H1 (cell line): ENCODE data around the gene WDR26. TPM values are rescaled to one million over a fixed set of nuclear protein-coding genes. Genes with fewer than 3 reads are reported as not detected.

Source experiments
- CTCF ChIA-PET: fragments of 300-600 bp; sonication (Branson Sonifier 250); formaldehyde crosslinking; loops from one replicate; lab custom pipeline; 2021; ENCODE audit not compliant: partially characterized antibody; lab: Charles Lee
- POLR2A ChIA-PET: fragments of 300-600 bp; sonication (Branson Sonifier 250); formaldehyde crosslinking; loops from one replicate; lab custom pipeline; 2021; ENCODE audit warnings: inconsistent platforms; ENCODE audit not compliant: partially characterized antibody; lab: Charles Lee
- DNase-seq, 2 experiments: peaks; one replicate each; pipeline versions ENCODE4 v3.0.0 to v3.0.0-alpha.2; 2010 to 2022; ENCODE audit warnings: low spot score in 2 of 2, low read depth in 1 of 2, mixed read lengths in 1 of 2
- FAIRE-seq: peaks from 2 replicates; lab custom pipeline; 2011; peaks lifted over from hg19 to GRCh38; lab: Jason Lieb, UNC
- H2AFZ ChIP-seq: 2 replicates; pipeline ENCODE4 v1.8.1; 2012; ENCODE audit warnings: low read length, inconsistent platforms
- H2AK5ac ChIP-seq: 2 replicates; pipeline ENCODE4 v1.6.1; 2013; ENCODE audit warnings: low read depth, low read length
- H2BK120ac ChIP-seq: replicated peaks from 2 replicates; pipeline ENCODE3; 2013; ENCODE audit warnings: low read depth, low read length, inconsistent platforms
- H2BK12ac ChIP-seq: 2 replicates; pipeline ENCODE4 v1.6.1; 2013; ENCODE audit warnings: low read depth, low read length
- H2BK15ac ChIP-seq: 2 replicates; pipeline ENCODE4 v1.6.1; 2013; ENCODE audit warnings: low read length
- H2BK20ac ChIP-seq: 2 replicates; pipeline ENCODE4 v1.6.1; 2013; ENCODE audit warnings: low read length
- H2BK5ac ChIP-seq: 2 replicates; pipeline ENCODE4 v1.6.1; 2013; ENCODE audit warnings: low read depth, low read length
- H3K14ac ChIP-seq: 2 replicates; pipeline ENCODE4 v1.6.1; 2013; ENCODE audit warnings: inconsistent platforms; ENCODE audit not compliant: insufficient read length
- H3K18ac ChIP-seq: 2 replicates; pipeline ENCODE4 v1.6.1; 2013; ENCODE audit warnings: low read length; ENCODE audit errors: extremely low read depth
- H3K23ac ChIP-seq: 2 replicates; pipeline ENCODE4 v1.6.1; 2013; ENCODE audit warnings: inconsistent platforms; ENCODE audit not compliant: insufficient read length
- H3K23me2 ChIP-seq: 2 replicates; pipeline ENCODE4 v1.6.1; 2013; ENCODE audit warnings: low read depth, low read length
- H3K27ac ChIP-seq: 2 replicates; pipeline ENCODE4 v1.6.1; 2011; ENCODE audit warnings: low read depth, low read length, inconsistent platforms
- H3K27me3 ChIP-seq, 4 experiments: replicated peaks in 1 of 4; 1 replicate in 1 of 4; 2 replicates in 3 of 4; pipeline versions ENCODE4 v1.6.1 to v1.8.1; 2011 to 2013; ENCODE audit warnings: low read length in 3 of 4, mild to moderate bottlenecking in 3 of 4, inconsistent platforms in 2 of 4, mixed read lengths in 2 of 4, moderate library complexity in 1 of 4; ENCODE audit not compliant: control insufficient read depth in 3 of 4, insufficient read depth in 3 of 4; ENCODE audit errors: extremely low read depth in 1 of 4
- H3K36me3 ChIP-seq, 4 experiments: 2 replicates each; pipeline versions ENCODE4 v1.6.1 to v1.8.1; 2011 to 2013; ENCODE audit warnings: mild to moderate bottlenecking in 4 of 4, low read length in 3 of 4, moderate library complexity in 2 of 4, control low read depth in 1 of 4, inconsistent platforms in 1 of 4; ENCODE audit not compliant: insufficient read depth in 4 of 4, control insufficient read depth in 2 of 4
- H3K4ac ChIP-seq: replicated peaks from 2 replicates; pipeline ENCODE3; 2013; ENCODE audit warnings: low read length, low read depth, mixed read lengths, inconsistent platforms; ENCODE audit not compliant: insufficient read length
- H3K4me1 ChIP-seq, 4 experiments: replicated peaks in 1 of 4; 1 replicate in 1 of 4; 2 replicates in 3 of 4; pipeline versions ENCODE4 v1.6.1 to v1.8.1; 2011 to 2013; ENCODE audit warnings: low read length in 3 of 4, inconsistent platforms in 2 of 4, mixed read lengths in 1 of 4; ENCODE audit not compliant: insufficient read depth in 4 of 4, control insufficient read depth in 3 of 4
- H3K4me2 ChIP-seq, 2 experiments: 2 replicates each; pipeline versions ENCODE4 v1.6.1 to v1.8.1; 2011 to 2013; ENCODE audit warnings: low read depth in 2 of 2, low read length in 2 of 2, control low read depth in 1 of 2, inconsistent platforms in 1 of 2, mild to moderate bottlenecking in 1 of 2; ENCODE audit not compliant: insufficient read depth in 1 of 2
- H3K4me3 ChIP-seq, 4 experiments: fragments of 200-600, 300-600 bp in 1 of 4; sonication (generic), shearing (Covaris generic), sonication (Bioruptor Twin) in 1 of 4; 2 replicates each; pipeline versions ENCODE4 v1.5.1 to v1.8.1; 2011 to 2016; ENCODE audit warnings: low read length in 4 of 4, low read depth in 3 of 4, control low read depth in 2 of 4, inconsistent platforms in 2 of 4, mild to moderate bottlenecking in 2 of 4, mixed read lengths in 1 of 4, moderate library complexity in 1 of 4; ENCODE audit not compliant: insufficient read depth in 2 of 4; ENCODE audit errors: extremely low read depth in 1 of 4
- H3K56ac ChIP-seq: replicated peaks from 2 replicates; pipeline ENCODE3; 2013; ENCODE audit warnings: low read depth, mild to moderate bottlenecking, mixed read lengths, low read length, inconsistent platforms; ENCODE audit not compliant: insufficient read length
- H3K79me1 ChIP-seq: 2 replicates; pipeline ENCODE4 v1.6.1; 2013; ENCODE audit warnings: low read depth, low read length, control low read depth
- H3K79me2 ChIP-seq, 2 experiments: 2 replicates each; pipeline versions ENCODE4 v1.6.1 to v1.8.1; 2012 to 2013; ENCODE audit warnings: low read length in 2 of 2, mild to moderate bottlenecking in 2 of 2, inconsistent platforms in 1 of 2; ENCODE audit not compliant: insufficient read depth in 2 of 2, control insufficient read depth in 1 of 2
- H3K9ac ChIP-seq, 4 experiments: replicated peaks in 1 of 4; 1 replicate in 1 of 4; 2 replicates in 3 of 4; pipeline versions ENCODE4 v1.6.1 to v1.8.1; 2011 to 2013; ENCODE audit warnings: low read depth in 3 of 4, low read length in 3 of 4, control low read depth in 2 of 4, mild to moderate bottlenecking in 2 of 4, moderate library complexity in 2 of 4, inconsistent platforms in 1 of 4; ENCODE audit errors: extremely low read depth in 1 of 4
- H3K9me3 ChIP-seq, 2 experiments: 2 replicates each; pipeline versions ENCODE4 v1.6.1 to v1.8.1; 2012 to 2013; ENCODE audit warnings: mild to moderate bottlenecking in 2 of 2, moderate library complexity in 2 of 2, control low read depth in 1 of 2, inconsistent platforms in 1 of 2, low read depth in 1 of 2, low read length in 1 of 2, mixed read lengths in 1 of 2; ENCODE audit not compliant: insufficient read depth in 2 of 2
- H4K20me1 ChIP-seq, 2 experiments: replicated peaks in 1 of 2; 2 replicates each; pipeline versions ENCODE3 to v1.8.1; 2011 to 2013; ENCODE audit warnings: inconsistent platforms in 2 of 2, low read length in 2 of 2, mild to moderate bottlenecking in 1 of 2; ENCODE audit not compliant: insufficient read depth in 2 of 2, control insufficient read depth in 1 of 2
- H4K5ac ChIP-seq: 2 replicates; pipeline ENCODE4 v1.6.1; 2013; ENCODE audit warnings: low read length, low read depth, mixed read lengths, inconsistent platforms; ENCODE audit not compliant: insufficient read length
- H4K8ac ChIP-seq: 2 replicates; pipeline ENCODE4 v1.8.0; 2013; ENCODE audit warnings: mild to moderate bottlenecking, moderate library complexity, low read length, inconsistent platforms; ENCODE audit not compliant: insufficient read depth; ENCODE audit errors: extremely low read depth
- H4K91ac ChIP-seq: replicated peaks from 2 replicates; pipeline ENCODE3; 2013; ENCODE audit warnings: low read length, mixed read lengths, inconsistent platforms; ENCODE audit not compliant: insufficient read length
- CHD1 ChIP-seq: IDR thresholded peaks from 2 replicates; pipeline ENCODE4 v1.6.1; 2012; ENCODE audit warnings: low read depth, low read length, improper control_type of control experiment
- EGR1 ChIP-seq: IDR thresholded peaks from 2 replicates; pipeline ENCODE4 v1.6.1; 2011; ENCODE audit warnings: low read depth, low read length, borderline replicate concordance
- GABPA ChIP-seq: IDR thresholded peaks from 2 replicates; pipeline ENCODE4 v1.6.1; 2011; ENCODE audit warnings: mild to moderate bottlenecking, low read length, moderate library complexity, borderline replicate concordance; ENCODE audit not compliant: insufficient read depth
- POLR2AphosphoS5 ChIP-seq: IDR thresholded peaks from 2 replicates; pipeline ENCODE4 v1.6.1; 2011; ENCODE audit warnings: low read depth, low read length
- POU5F1 ChIP-seq: IDR thresholded peaks from 2 replicates; pipeline ENCODE4 v1.6.1; 2011; ENCODE audit warnings: low read depth, mild to moderate bottlenecking, low read length, moderate library complexity
- SIX5 ChIP-seq: IDR thresholded peaks from 2 replicates; pipeline ENCODE4 v1.6.1; 2011; ENCODE audit warnings: mild to moderate bottlenecking, low read depth, low read length
- TBP ChIP-seq: IDR thresholded peaks from 2 replicates; pipeline ENCODE4 v1.6.1; 2011; ENCODE audit warnings: low read depth, low read length, improper control_type of control experiment
- WGBS, 2 experiments: shearing (Covaris generic) in 1 of 2; methylation state at CpG; one replicate each; pipeline versions ENCODE4 v1.1.6 to v1.1.7; 2013 to 2015; ENCODE audit warnings: low lambda C conversion rate in 2 of 2, mixed read lengths in 2 of 2, inconsistent platforms in 1 of 2, low coverage in 1 of 2, missing lambda C conversion rate in 1 of 2; ENCODE audit not compliant: insufficient replicate concordance in 2 of 2, insufficient coverage in 1 of 2, insufficient read length in 1 of 2; ENCODE audit errors: extremely low coverage in 1 of 2, missing lambda C conversion rate in 1 of 2; 5-methylcytosine and 5-hydroxymethylcytosine counted together
- polyA plus RNA-seq, 7 experiments: library from polyadenylated mRNA; depleted of rRNA in 3 of 7; stranded (reverse) in 5 of 7; unstranded in 2 of 7; fragments of >200 nt in 5 of 7; fragments of 200-250 nt in 2 of 7; gene quantifications; 1 replicate in 5 of 7; 2 replicates in 1 of 7; 4 replicates in 1 of 7; pipeline versions ENCODE4 v1.2.1 to v1.2.3, GENCODE V29; 2011 to 2013; ENCODE audit warnings: missing spikeins in 2 of 7, mixed read lengths in 2 of 7
- total RNA-seq: library from RNA; stranded (reverse); fragmentation: NEBNext Ultra II Directional; extraction: Animal tissue kit (Norgen Biotek cat#: 25700); gene quantifications from 2 replicates; pipeline ENCODE4 v1.2.1, GENCODE V29; 2021

Gene WDR26
- total and polyA plus RNA-seq, 2 of the 8 experiments (the other 6 are each of a cell fraction or from before 2014, with no cell fraction given), result 18.0 to 72.5 TPM

- DNase-seq (no peak), FAIRE-seq (no peak)
- H3K4me2 ChIP-seq, result peak overlapping the region; percentile 86 to 88
- H2BK15ac ChIP-seq, result no peak overlapping the region
- H2BK5ac ChIP-seq, result no peak overlapping the region
- H3K9ac ChIP-seq, result peak overlapping the region in 1 of 4 experiments; percentile 45; a peak in 1 of 7 replicates
- 90% methylated on average over 2 of the region's 2 CpGs; no CpG with 5 or more reads in 1 of the 2 experiments for WGBS, 2 experiments
- H3K14ac ChIP-seq, result no peak overlapping the region
- H3K27ac ChIP-seq, result no peak overlapping the region
- no peak overlapping the region for H2AK5ac ChIP-seq
- CTCF ChIA-PET, result interaction anchor here (0.6 to 1.7 kb wide), 5 partner anchors 19 to 211 kb away, joined by 3 to 5 read pairs (median 3); no protein-coding TSS in a partner anchor
- peaks cover 16% of the 10 kb centered on the region in 2 experiments for H4K20me1 ChIP-seq
- H3K4me1 ChIP-seq, result peaks cover 0 to 12% (median 1%) of the 10 kb centered on the region in 4 experiments; a peak in 4 of 7 replicates
- H3K56ac ChIP-seq, result no peak overlapping the region
- H3K4ac ChIP-seq, result no peak overlapping the region
- H4K8ac ChIP-seq, result no peak overlapping the region
- no peak overlapping the region for H3K23ac ChIP-seq
- peaks cover 19 to 71% of the 10 kb centered on the region in 2 experiments for H3K79me2 ChIP-seq
- no peak for TF ChIP-seq EGR1
- TF ChIP-seq CHD1, result no peak
- TF ChIP-seq POLR2AphosphoS5, result no peak
- no peak for TF ChIP-seq POU5F1
- no peak for TF ChIP-seq SIX5
- no peak for TF ChIP-seq GABPA
- TF ChIP-seq TBP, result no peak
- H4K5ac ChIP-seq, result no peak overlapping the region
- H3K79me1 ChIP-seq, result no peaks in the 10 kb centered on the region
- peak overlapping the region in 1 of 4 experiments; percentile 93; a peak in 2 of 8 replicates for H3K4me3 ChIP-seq
- H2AFZ ChIP-seq, result no peak overlapping the region
- H3K27me3 ChIP-seq, result no peaks in the 10 kb centered on the region
- no peak overlapping the region for H3K18ac ChIP-seq
- peaks cover 11% of the 10 kb centered on the region for H3K23me2 ChIP-seq
- no peak overlapping the region for H2BK20ac ChIP-seq
- POLR2A ChIA-PET, result interaction anchor here (0.6 to 3.5 kb wide), 15 partner anchors 10 to 70 kb away, joined by 3 to 13 read pairs (median 3); no protein-coding TSS in a partner anchor
- peaks cover 0 to 51% (median 19%) of the 10 kb centered on the region in 4 experiments; a peak in 7 of 8 replicates for H3K36me3 ChIP-seq
- no peak overlapping the region for H4K91ac ChIP-seq
- H3K9me3 ChIP-seq, result no peaks in the 10 kb centered on the region
- H2BK120ac ChIP-seq, result no peak overlapping the region
- H2BK12ac ChIP-seq, result no peak overlapping the region
Measured at GRCh38 chr1:224431726-224432125, 2.9 kb downstream of the WDR26 start.
